Astrocyte of the cerebellum (primary cell): Measurements from ENCODE around the gene BRINP3.

ENCODE experiments used
- DNase-seq: peaks from one replicate; pipeline ENCODE4 v3.0.0-alpha.2; 2011; ENCODE audit warnings: low read depth
- H3K4me3 ChIP-seq: 2 replicates; pipeline ENCODE4 v1.5.1; 2011; ENCODE audit warnings: mild to moderate bottlenecking, low read depth, low read length, moderate library complexity
- CTCF ChIP-seq: IDR thresholded peaks from 2 replicates; pipeline ENCODE4 v1.5.1; 2012; ENCODE audit warnings: low read length, low read depth, moderate library complexity, mild to moderate bottlenecking; ENCODE audit errors: missing control alignments
- in situ Hi-C: cut with HindIII; loops from 2 replicates; pipeline ENCODE4 v1.10.0; 2017; ENCODE audit warnings: low sequenced_read_pairs

The BRINP3 gene

GRCh38 chr1:190286111-190286510 is 191.6 kb downstream of the BRINP3 start:
- no peak overlapping the region for H3K4me3 ChIP-seq
- no peak for DNase-seq
- TF ChIP-seq CTCF, result no peak
- in situ Hi-C loops, result no loop called here

- in situ Hi-C loops, result no loop called here
- no peak for TF ChIP-seq CTCF
Measured at GRCh38 chr1:190277107-190277506, 200.6 kb downstream of the BRINP3 start.

GRCh38 chr1:190274721-190275120 is 202.9 kb downstream of the BRINP3 start:
- TF ChIP-seq CTCF, result no peak
- in situ Hi-C loops, result no loop called here
- H3K4me3 ChIP-seq, result no peak overlapping the region
- peak; percentile 0 for DNase-seq

More at GRCh38 chr1:190277107-190277506, 200.6 kb downstream of the BRINP3 start:
- no peak for DNase-seq
- H3K4me3 ChIP-seq, result no peak overlapping the region

GRCh38 chr1:190273161-190273560 is 204.5 kb downstream of the BRINP3 start:
- in situ Hi-C loops, result no loop called here
- DNase-seq, result no peak
- TF ChIP-seq CTCF, result no peak
- no peak overlapping the region for H3K4me3 ChIP-seq

- H3K4me3 ChIP-seq, result no peak overlapping the region
- no peak for TF ChIP-seq CTCF
- in situ Hi-C loops, result no loop called here
- no peak for DNase-seq
Measured at GRCh38 chr1:190262538-190262937, 215.1 kb downstream of the BRINP3 start.

GRCh38 chr1:190259424-190259823 is 218.2 kb downstream of the BRINP3 start:
- no peak for DNase-seq
- H3K4me3 ChIP-seq, result no peak overlapping the region
- TF ChIP-seq CTCF, result no peak
- in situ Hi-C loops, result no loop called here

- DNase-seq, result no peak
- H3K4me3 ChIP-seq, result no peak overlapping the region
- TF ChIP-seq CTCF, result no peak
- in situ Hi-C loops, result no loop called here
Measured at GRCh38 chr1:190258003-190258402, 219.7 kb downstream of the BRINP3 start.
